Stimulated activated CD8-positive, alpha-beta memory T cell treated with anti-CD3 and anti-CD28 coated beads, Interleukin-7, amount 100 ng/mL, for 48 hours (primary cell): ENCODE data around the gene ZBTB7A.

ENCODE experiments used
- DNase-seq, 2 donors: peaks; one replicate each; pipeline ENCODE4 v3.0.0-alpha.2; 2020; ENCODE audit warnings: low read depth in 1 of 2; ENCODE audit errors: extremely low read depth in 1 of 2

Gene ZBTB7A

DNA sequence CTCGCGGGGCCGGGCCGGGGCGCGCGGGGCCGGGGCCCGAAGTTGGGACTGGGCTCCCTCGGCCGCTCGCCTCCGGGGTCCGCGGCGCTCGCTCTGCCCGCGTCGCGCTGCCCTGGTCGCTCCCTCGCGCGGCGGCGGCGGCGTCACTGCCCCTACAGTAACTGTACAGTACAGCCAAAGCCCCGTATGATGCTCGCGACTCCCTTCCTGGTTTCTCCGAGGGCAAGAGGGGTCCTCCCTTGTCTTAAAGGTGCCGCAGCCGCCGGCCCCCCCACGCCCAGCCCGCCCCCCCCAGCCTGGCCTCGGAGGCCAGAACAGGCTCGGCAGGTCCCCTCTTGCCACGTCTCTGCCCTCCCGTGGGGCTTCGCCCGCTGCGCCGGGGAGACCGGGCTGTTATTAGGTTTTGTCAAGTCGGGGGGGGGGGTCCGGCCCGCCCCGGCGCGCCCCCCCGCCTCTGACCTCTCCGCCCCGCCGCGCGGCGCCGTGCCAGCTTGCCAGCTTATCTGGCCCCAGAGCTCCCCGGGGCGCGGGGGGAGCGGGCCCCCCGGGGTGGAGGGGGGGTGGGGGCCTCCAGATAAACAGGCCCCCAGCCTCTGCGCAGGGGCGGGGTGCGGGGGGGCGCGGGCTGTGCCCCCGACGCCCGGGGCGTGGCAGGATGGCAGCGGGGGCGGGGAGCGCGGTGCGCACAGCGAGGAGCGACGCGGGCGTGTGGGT, at the start of gene ZBTB7A:
Gene ZBTB7A, minus strand, starts transcription at position 218 of the 714 bp plus-strand sequence. CDS start 11,667 bp downstream, outside the sequence.
- no peak for DNase-seq

- DNase-seq, result peak in 1 of 2 donors; percentile 37
These were observed 49.2 kb upstream of the ZBTB7A start for GRCh38 chr19:4115818-4116385.

GRCh38 chr19:4115050-4115817, 48.5 kb upstream of the ZBTB7A start:
- DNase-seq, result peak in 1 of 2 donors; percentile 40

DNA sequence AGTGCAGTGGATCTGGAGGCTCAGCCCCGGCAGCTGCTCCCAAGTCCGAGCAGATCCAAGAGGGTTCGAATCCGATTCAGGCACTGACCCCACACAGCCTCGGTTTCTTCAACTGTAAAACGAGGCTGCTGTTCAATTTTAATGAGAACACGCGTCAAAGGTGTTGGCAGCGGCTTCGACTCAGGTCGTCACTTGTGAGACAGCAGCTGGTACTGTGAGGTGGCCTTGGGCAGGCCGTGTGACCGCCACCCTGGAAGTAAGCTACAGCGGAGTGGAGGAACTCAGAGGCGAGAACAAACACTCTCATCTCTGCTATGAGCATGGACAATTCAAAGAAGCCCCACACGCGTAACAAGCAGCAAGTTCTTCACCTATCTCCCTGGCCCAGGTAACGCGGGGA, 47.5 kb upstream of the ZBTB7A start:
- no peak for DNase-seq

DNA sequence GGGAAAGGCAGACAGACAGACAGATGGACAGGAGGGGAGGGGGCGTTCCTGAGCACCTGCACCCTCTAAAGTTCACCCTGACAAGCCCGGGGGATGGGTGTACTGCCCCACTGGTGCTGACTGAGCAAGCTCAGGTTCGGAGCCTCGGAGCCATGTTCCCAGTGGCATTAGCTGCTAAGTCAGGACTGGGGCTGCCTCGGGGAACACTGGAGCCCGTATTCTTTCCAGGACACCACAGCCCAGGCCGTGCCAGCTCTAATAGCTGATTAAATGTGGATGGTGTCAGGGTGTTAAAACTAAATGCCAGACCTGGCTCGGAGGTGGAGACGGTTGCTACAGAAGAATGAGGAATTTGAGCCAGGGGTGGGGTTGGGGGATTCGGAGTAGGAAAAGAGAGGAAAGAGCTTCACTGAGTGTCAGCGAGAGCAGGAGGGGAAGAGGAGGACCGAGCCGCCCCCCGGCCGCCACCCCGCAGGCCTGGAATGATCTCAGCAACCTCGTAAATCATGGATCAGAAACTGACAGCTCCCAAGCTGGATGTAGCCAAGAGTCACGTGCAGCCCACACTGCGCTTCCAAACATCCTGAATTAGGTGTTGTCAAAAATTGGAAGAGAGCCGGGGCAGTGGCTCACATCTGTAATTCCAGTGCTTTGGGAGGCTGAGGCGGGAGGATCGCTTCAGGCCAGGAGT, 46.8 kb upstream of the ZBTB7A start:
- DNase-seq, result no peak

DNA sequence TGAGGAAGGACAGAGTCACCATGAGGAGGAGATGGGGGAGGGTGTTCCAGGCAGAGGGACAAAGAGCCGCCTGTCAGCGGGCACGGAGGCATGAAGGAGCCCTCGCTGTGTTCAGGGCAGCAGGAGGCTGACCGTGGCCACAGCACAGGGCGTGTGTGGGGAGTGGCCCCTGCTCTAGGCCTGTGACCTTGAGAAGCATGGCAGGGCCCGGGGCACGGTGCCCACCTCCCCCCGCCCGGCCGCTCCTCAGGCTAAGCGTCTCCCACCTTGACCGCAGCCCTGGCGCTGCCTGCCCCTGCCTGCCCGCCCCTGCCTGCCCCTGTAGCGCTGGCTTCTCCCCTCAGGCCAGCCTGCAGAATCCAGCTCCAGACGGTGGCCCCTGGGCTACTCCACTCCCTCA, 45.7 kb upstream of the ZBTB7A start:
- DNase-seq, result no peak

DNA sequence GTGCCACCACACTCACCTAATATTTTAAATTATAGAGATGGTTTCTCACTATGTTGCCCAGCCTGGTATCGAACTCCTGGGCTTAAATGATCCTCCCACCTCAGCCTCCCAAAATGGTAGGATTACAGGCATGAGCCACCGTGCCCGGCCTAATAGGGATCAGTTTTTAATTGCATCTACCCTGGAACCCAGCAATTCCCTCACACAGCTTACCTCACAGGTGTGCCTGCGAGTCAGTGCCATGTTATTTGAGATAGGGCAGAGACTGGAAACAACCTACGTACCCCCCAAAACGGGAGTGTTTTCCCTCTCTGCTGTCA, 42.9 kb upstream of the ZBTB7A start:
- DNase-seq, result no peak

DNA sequence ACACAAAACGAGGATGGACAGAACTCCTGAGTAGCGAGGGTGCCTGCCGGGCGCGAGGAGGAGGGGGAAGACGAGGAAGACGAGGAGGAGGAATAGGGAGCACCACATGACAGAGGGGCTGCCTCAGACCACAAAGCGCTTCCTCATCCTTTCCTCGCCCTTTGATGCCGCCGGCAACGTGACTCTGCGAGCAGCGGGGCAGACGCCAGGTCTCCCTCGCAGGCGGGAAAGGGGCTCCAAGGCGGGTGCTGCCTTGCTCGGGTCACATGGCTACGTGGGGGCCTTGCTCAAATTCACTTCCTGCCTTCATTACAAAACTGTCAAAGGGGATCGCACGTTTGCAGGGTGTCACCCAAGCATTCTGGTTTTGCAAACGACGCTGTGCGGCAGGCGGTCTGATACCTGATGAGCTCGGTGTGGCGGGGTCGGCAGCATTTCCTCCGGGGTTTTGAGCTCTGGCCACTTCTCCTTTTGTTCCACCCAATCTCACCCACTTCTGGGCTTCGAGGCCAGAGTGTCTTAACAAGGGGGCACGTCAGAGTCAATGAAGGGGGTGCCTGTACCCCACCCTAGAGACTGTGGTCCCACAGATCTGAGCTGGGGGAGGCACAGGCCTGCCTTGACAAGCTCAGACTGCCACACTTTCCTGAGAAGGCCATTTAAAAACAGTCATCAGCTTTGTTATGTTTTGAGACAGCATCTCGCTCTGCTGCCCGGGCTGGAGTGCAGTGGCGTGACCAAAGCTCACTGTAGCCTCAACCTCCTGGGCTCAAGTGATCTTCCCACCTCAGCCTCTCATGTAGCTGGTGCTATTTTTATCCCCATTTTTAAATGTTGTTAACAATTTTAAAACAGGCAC, 42.3 kb upstream of the ZBTB7A start:
- DNase-seq, result peak; percentile 37 to 56

DNA sequence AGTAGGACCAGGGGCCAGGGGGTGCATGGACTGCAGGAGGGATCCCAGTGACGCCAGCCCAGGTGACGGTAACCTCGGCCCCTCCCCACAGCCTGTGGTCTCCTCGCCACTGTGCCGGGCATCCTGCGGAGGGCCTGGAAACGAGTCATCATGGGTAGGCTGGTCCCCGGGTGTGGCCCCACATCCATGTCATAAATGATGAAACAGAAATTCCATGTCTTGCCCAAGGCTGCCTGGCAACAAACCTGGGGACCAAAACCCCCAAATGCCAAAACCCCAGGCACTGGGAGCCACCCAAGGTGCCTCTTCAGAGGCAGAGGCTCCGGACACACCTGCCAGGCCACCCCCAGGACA, 36.4 kb upstream of the ZBTB7A start:
- DNase-seq, result no peak

GRCh38 chr19:4102339-4103079, 35.8 kb upstream of the ZBTB7A start:
- no peak for DNase-seq

GRCh38 chr19:4101496-4101770, 34.7 kb upstream of the ZBTB7A start:
- DNase-seq, result no peak

DNA sequence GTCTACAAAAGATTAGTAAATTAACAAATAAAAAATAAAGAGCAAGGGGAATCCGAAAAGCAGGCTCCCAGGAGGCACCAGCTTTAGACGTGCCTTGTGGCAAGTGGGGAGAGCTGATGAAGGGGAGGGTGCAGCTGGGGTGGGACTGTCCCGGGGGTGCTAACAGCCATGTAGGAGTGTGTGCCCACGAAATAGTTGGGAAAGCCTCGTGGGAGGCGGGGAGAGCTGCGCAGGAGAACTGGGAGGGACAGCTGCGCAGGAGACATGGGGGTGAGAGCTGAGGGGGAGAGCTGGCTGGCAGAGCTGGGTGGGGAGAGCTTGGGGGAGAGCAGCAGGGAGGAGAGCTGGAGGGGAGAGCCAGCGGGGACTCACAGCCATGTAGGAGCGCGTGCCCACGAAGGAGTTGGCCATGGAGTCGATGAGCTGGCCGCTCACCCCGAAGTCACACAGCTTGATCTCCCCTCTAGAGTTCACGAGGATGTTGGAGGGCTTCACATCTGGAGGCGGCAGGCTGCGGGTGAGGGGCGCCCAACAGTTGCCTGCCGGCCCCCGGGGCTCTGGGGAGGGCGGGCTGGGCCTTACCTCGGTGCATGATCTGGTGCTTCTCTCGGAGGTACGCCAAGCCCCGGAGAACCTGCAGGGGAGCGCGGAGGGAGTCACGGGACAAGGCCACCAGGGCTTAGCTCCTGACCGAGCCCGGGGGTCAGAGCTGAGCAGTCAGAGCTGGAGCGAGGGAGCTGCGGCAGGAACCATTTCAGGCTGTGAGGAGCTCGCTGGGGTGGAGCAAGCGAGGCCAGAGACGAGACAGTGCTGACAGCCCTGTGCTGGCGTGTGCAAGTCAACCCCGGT, 34.2 kb upstream of the ZBTB7A start:
- no peak for DNase-seq

DNA sequence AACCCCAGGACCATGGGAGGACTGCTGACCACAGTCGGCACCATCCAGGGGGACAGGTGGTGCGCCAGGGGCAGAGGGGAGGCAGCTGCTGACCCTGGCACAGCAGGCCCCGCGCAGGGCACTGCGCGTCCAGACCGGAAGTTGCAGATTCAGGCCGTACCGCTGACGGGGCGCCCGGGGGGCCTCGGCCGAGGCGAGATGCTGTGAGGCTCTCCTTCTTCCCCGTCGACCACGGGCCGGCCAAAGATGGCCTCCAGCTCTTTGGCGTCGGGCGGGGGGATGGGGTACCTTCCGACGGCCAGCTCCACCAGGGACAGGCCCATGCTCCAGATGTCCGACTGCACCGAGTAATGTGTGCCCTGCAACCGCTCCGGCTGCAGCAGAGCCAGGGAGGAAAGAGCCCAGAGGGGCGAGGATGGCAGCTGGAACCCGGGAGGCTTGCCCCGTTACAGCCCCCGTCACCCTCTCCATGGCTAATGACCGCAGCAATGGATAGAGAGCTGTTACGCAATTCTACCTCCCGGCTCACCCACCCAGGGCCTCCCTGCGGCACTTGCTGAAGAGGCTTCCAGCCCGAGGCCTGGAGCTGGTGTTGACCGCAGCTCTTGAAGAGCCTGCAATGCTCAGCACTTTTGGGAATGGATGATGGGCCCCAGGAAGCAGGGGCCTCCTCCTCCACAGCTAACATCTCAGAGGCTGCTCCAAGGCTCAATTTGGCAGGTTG, 32.5 kb upstream of the ZBTB7A start:
- DNase-seq, result no peak

GRCh38 chr19:4098493-4098892, 31.8 kb upstream of the ZBTB7A start:
- no peak for DNase-seq

DNA sequence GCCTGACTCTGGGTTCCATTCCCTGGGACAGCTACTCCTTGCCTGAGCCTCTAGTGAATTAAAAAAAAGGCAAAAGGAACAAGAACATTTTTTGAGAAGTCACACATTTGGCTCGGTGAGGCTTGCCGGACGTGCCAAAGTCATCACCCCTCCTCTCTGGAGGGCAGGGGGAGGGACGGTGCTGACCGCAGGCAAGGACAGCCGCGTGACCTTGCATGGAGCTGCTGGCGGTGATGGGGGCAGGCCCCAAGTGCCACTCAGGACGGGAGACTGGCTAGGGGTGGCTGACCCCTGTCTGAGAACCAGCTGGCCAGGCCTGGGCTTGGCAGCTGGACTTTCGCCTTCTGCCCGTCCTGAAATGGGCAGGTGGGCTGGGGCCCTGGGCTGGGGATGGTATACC, 30.8 kb upstream of the ZBTB7A start:
- DNase-seq, result no peak

DNA sequence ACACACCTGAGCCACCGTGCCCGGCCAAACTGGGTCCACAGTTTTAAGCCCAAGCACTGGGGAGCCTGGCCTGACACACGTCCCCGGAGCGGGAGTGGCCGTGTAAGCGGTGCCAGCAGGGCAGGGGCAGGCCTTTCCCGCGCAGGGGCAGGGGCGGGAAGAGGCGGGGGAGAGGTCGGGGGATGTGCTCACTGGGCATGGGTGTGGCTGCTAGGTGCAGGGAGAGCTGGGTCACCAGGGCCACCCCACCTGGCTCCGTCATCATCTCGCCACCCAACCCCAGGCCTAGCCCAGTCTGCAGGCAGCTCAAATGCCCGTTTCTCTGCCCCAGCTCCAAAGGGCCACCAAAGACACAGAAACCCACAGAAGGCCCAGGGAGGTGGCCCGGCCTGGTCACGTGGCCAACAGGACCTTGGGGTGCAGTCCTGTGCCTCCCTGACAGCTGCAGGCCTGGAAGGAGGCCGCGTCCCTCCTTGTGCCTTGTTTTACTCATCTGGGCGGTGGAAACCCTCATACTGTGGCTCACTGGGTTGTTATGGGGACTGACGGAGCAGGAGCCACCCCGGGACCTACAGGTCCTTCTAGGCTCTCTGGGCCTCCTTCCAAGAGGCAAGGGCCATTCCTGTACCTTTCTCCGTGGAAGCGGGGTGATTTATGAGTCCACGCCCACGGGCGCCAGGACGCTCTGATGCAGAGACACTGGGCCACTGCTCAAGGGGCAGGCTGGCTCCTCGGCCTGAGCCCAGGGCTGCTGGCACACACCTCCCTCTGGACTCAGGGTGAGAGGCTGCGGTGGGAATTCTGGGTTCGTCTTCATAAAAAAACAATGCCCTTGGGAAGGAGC, 29.6 kb upstream of the ZBTB7A start:
- DNase-seq, result no peak

GRCh38 chr19:4095488-4095844, 28.8 kb upstream of the ZBTB7A start:
- DNase-seq, result no peak
